GM18502 (cell line): ENCODE data around the gene SMIM1.
"Not testable (repeated sequence)": the region's sequence is repeated elsewhere in the genome, so short reads cannot be mapped to it uniquely, and the experiment has no call there.

Experiments used
- ATAC-seq: cut with Tn5 transposase; IDR thresholded peaks from one replicate; pipeline ENCODE4 v1.9.1; 2021; ENCODE audit warnings: mild to moderate bottlenecking; ENCODE audit not compliant: unreplicated experiment, poor library complexity

The SMIM1 gene, protein sequence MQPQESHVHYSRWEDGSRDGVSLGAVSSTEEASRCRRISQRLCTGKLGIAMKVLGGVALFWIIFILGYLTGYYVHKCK

DNA sequence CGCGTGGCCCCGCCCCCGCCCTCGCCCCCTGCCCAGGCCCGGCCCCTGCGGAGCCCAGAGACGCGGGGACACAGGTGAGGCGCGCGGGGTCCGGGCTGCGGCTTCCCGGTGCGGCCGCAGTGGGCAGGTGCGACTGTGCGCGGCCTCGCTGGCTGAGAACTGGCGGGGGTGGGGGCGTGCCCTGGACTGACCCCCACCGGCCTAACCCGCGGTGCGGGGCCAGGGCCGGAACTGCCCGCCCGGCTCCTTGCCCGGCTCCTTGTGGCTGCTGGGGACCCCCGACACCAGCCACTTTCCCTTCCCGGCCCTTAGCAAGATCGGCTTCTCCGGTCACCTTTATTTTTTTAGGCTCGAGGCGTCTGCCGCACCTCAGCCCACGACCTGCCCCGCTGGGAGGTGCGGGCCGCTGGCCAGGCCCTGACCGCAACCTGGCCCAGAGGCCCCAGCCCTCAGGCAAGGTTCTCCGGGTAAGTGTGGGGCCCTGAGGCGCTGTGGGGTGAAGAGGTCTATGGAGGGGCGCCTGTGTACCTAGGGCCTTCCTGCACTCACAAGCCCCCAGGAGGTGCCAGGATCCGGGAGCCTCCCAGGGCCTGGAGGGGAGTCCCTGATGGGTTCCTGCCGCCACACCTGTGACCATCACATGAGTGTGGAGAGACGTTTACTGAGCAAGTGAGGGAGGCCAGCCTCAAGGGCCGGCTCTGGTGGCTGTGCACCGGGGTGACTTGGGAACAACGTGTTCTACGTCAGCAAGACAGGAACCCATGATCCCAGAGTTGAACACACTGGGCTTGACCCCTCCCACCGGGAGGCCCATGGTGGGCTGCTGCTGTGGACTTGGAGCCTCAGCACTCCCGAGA lies at the start of gene SMIM1:
SMIM1 (plus strand) TSS at position 35 of the 857 bp plus-strand sequence. CDS start 2,625 bp downstream, outside the sequence.
- ATAC-seq: no peak

DNA sequence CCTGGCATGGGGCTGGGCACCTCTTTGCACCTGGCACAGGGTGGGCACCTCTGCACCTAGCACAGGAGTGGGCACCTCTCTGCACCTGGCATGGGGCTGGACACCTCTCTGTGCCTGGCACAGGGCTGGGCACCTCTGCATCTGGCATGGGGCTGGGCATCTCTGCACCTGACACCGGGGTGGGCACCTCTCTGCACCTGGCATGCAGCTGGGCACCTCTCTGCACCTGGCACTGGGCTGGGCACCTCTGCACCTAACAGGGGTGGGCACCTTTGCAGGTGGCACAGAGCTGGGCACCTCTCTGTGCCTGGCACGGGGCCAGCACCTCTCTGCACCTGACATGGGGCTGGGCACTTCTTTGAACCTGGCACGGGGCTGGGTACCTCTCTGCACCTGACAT lies 49.7 kb upstream of the SMIM1 start:
- no peak for ATAC-seq

DNA sequence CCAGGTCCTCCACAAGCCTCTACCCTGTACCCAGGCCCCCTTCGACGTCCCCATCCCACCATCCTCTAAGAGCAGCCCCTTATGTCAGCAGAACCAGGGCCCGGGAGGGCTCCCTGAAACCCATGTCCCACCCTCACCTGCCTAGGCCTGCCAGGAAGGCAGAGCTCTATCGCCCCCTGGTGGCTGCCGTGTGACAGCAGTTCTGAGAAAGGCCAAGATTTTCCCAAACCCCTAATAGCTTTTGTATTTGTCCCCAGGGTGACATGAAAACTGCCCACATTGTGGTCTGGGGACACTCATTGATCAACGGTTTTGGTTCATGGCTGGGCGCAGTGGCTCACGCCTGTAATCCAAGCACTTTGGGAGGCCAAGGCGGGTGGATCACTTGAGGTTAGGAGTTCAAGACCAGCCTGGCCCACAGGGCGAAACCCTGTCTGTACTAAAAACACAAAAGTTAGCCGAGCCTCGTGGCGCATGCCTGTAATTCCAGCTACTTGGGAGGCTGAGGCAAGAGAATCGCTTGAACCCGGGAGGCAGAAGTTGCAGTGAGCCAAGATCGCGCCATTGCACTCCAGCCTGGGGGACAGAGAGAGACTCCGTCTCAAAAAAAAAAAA lies 48.0 kb upstream of the SMIM1 start:
- not testable (repeated sequence) for ATAC-seq

DNA sequence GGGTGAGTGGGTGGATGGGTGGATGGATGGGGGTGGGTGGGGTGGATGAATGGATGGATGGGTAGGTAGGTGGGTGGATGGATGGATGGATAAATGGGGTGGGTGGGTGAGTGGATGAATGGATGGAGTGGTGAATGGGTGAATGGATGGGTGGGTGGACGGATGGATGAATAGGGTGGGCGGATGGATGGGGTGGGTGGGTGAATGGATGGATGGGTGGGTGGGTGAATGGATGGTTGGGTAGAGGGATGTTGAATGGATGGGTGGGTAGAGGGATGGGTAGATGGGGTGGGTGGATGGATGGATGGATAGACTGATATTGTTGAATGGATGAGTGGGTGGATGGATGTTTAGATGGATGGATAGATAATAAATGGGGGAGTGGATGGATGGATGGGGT lies 47.2 kb upstream of the SMIM1 start:
- no peak for ATAC-seq

DNA sequence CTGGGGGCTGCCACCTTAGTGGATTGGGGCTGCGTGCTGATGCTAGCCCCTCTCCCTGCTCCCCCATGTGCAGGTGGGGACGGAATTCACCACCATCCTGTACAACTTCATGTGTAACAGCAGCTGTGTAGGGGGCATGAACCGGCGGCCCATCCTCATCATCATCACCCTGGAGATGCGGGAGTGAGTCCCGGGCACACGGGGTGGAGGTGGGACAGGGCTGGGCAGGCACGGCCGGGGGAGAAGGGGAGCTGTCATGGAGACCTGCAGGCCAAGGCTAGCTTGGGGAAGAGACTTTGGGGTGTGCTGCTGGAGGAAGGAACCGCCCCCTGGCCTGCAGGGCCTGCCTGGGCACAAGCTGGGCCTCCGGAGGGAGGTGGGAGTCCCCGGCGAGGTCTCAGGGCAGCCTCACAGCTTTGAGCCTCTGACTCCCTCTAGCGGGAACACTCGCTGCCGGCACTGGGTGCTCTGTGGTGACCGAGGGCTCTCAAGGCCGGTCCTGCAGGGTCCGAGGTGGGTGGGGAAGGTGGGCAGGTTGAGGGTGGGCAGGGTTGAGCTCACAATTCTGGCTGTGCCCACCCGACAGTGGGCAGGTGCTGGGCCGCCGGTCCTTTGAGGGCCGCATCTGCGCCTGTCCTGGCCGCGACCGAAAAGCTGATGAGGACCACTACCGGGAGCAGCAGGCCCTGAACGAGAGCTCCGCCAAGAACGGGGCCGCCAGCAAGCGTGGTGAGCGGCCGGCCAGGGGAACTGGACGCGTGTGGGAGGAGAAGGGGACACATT lies 45.3 kb upstream of the SMIM1 start:
- ATAC-seq: no peak

DNA sequence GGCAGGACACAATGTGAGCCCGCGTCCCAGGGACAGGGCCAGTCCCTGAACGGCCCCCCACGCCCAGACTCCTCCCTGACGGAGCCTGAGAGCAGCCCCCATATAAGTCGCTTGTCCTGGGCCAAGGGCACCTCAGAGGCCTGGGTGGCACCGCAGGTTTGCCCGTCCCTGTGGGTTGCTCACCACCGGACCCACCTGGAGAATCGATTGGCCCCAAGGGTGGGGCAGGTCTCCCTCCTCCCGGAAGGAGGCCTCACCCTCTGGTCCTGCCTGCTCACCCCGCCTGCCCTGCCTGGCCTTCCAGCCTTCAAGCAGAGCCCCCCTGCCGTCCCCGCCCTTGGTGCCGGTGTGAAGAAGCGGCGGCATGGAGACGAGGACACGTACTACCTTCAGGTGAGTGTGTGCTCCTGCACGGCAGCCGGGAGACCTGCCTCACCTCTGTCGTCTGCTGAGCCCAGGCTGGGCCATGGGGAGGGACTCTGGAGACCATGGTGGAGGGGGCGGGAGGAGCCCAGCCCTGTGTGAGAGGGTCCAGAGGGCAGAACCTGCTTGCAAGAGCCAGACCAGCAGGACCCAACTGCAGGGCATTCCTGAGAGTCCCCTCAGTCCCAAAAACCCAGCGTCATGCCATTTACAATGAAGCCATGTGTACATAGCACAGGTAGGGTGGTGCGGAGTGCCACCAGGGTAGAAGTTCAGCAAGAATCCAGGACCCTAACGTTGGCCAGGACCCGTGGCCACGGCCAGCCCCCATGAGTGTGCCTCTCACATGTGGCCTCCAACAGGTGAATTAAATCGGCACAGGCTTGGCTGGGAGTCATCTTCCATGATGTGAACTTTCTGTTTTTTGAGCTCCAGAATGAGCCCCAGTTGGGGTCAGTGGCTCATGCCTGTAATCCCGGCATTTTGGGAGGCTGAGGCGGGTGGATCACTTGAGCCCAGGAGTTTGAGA lies 44.4 kb upstream of the SMIM1 start:
- ATAC-seq: no peak

DNA sequence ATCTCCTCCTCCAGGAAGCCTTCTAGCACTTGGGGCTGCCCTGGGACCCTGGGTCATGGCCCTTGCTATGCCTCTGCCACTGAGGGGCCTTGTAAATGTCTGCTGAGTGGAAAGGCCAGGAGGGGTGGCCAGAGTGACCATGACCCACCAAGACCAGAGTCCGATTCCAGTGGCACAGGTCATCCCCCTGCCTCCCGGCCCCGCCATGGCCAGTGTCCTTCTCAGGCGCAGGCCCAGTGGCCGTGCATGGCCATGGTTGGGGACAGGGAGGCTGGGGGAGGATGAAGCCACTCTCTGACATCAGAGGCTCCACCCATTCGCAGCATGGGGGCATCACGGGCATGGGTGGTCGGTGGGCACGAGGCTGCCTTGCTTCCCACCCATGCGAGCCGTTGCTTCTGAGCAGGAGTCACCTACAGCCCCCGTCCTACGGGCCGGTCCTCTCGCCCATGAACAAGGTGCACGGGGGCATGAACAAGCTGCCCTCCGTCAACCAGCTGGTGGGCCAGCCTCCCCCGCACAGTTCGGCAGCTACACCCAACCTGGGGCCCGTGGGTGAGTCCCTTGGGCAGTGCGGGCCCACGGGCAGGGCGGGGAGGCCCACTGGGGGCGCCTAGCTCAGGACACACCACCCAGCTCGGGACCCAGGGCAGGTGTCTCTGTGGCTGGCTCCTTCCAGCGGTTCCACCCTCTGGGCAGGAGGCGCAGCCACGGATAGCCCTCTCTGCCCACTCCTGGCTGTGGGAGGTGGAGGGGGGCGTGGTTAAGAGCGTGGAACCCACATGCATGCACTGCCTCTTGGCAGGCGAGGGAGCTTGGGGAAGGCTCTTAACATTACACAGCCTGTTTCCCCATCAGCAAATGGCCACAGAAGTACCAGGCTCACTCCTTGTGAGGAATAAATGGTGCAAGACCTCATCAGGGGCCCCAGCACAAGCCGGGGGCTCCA lies 42.7 kb upstream of the SMIM1 start:
- no peak for ATAC-seq

DNA sequence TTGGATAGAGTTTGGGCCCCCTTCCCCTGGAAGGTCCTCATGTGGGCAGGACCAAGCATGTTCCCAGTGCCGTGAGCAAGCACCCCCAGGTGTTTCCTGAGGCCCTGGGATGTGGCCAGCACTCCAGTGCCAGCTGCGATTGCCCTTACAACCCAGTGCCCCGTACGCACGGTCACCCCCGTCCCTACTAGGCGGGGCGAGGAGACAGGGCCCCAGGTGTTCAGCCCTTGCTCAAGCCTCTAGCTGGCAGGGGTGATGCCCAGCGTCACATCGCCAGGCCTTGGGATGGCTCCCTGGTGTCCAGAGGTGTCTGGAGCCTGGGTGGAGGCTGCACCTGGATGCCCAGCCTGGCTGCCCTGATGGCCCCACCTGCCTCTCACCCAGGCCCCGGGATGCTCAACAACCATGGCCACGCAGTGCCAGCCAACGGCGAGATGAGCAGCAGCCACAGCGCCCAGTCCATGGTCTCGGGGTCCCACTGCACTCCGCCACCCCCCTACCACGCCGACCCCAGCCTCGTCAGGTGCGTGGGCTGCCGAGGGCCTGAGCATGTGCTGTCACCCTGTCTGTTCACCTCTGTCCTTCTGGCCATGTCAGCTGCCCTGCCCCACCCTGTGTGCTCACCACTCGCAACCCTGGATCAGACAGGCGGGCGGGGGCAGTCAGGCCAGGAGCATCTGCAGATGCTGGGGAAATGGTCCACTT lies 41.9 kb upstream of the SMIM1 start:
- no peak for ATAC-seq

DNA sequence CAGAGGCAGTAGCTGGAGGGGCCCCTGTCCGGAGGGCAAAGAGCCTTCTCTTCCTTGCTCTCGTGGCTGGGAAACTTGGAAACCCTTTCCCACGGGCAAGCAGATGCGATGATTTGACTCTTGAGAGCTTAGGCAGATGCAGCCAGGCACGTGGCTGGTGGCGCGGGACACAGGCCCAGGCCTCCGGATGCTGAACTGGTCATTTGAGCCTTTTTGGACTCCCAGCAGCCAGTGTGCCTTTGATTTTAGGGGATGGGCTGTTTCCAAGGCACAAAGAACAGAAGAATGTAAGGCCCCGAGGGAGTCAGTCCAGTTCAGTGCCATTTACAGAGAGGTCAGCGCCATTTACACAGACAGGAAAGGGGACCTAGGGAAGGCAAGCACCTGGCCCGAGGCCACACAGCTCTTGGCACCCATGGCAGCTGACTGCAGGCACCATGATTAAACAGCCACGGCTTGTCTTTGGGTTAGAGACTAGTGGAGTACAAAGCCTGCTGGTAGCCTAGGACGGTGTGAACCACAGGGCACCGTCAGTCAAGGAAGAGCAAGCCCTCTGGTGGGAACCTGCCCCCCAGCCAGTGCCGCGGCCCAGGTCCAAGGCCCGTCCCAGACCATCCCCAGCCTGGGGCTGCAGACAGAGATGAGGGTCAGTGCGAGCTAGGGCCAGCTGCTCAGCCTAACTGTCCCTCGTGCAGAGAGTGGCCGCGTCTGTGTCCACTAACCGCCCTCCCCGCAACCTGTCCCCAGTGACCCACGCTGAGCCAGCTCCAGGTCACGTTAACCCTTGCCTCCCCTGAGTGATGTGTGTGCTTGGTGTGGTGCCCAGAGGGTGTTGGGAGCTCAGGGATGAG lies 40.7 kb upstream of the SMIM1 start:
- no peak for ATAC-seq

DNA sequence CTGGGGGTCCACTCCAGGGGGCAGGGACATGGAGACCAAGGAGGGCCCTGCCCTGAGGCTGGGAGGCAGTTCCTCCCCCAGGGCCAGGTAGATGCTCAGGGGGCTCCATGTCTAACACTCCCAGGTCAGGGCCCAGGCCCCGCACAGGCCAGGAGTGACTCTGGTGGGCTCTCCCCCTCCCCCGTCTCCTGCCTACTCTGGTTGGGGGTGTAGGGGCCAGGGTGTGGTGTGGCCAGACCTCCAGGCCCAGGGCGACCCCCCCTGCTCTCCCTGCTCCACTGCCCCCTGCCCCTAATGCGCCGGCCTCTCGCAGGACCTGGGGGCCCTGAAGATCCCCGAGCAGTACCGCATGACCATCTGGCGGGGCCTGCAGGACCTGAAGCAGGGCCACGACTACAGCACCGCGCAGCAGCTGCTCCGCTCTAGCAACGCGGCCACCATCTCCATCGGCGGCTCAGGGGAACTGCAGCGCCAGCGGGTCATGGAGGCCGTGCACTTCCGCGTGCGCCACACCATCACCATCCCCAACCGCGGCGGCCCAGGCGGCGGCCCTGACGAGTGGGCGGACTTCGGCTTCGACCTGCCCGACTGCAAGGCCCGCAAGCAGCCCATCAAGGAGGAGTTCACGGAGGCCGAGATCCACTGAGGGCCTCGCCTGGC lies 40.0 kb upstream of the SMIM1 start:
- no peak for ATAC-seq

DNA sequence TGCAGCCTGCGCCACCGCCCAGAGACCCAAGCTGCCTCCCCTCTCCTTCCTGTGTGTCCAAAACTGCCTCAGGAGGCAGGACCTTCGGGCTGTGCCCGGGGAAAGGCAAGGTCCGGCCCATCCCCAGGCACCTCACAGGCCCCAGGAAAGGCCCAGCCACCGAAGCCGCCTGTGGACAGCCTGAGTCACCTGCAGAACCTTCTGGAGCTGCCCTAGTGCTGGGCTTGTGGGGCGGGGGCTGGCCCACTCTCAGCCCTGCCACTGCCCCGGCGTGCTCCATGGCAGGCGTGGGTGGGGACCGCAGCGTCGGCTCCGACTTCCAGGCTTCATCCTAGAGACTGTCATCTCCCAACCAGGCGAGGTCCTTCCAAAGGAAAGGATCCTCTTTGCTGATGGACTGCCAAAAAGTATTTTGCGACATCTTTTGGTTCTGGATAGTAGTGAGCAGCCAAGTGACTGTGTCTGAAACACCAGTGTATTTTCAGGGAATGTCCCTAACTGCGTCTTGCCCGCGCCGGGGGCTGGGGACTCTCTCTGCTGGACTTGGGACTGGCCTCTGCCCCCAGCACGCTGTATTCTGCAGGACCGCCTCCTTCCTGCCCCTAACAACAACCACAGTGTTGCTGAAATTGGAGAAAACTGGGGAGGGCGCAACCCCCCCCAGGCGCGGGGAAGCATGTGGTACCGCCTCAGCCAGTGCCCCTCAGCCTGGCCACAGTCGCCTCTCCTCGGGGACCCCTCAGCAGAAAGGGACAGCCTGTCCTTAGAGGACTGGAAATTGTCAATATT lies 39.3 kb upstream of the SMIM1 start:
- ATAC-seq: no peak

DNA sequence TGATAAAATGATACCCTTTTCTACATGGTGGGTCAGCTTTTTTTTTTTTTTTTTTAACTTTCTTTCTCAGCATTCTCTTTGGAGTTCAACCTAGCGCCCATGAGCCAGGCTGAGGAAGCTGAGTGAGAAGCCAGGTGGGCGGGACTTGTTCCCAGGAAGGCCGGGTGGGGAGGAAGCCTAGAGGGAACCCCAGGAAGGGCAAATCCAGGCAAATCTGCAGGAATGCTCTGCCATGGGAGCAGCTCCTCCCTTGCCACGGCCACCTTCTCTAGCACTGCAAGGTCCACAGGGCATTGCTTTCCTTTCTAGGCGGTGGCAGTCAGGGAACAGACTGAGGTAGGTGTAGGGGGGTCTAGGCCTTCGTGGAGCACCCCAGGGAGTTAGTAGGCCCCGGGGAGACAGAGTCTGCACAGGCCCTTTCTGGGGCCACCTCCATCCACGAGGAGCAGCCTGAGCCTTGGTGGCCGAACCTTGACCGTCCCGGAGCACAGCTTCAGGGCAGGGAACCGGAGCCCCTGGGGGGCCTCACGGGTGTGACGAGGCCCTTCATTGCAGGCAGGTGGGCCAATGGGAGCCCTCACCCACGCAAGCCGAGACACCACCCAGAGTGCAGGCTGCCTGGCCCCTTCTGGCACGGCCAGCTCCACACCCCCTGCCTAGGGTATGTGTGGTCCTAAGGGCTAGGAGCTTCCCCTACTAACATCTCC lies 38.5 kb upstream of the SMIM1 start:
- no peak for ATAC-seq

DNA sequence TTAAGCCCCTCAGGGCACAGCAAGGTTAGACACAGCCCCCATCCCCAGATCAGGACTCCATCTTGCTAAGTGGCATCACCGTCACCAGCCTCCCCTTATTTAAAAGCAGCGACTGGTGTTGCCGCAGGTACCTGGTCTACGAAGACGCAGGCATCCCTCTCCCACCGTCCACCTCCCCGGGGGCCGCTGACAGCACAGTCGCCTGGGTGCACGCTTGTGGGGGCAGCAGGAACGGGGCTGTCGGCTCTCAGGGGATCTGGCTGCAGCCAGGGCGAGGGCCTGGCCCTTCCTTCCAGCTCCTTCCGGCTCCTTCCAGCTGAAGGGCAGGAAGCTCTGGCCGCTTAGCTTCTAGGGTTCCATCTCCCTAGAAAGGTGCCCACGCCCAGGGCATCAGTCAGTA lies 37.9 kb upstream of the SMIM1 start:
- no peak for ATAC-seq

DNA sequence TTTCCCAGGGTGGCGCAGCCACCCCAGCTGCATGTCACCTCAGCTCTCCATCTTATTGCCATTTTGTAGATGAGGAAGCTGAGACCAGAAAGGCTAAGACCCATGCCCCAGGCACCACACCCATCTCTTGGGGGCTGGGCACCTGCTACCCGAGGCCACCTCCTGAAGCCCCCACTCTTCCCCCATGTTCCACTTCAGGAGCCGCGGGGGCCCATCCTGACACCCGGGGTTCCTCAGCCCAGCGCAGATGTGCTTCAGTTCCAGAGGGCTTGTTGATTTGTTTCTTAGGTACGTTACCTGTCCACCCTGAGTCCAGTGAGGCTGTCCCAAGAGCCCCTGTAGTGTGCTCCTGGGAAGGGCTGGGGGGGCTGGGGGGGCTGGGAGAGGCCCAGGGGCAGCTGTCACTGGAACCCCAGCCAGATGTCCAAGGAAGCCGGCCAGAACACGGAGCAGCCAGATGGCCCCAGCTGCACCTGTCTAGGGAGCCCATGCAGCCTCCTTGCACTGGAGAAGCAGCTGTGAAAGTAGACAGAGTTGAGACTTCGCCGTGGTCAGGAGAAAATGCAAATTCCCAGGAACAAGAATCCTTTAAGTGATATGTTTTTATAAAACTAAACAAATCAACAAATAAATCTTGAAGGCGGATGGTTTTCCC lies 37.4 kb upstream of the SMIM1 start:
- ATAC-seq: no peak

DNA sequence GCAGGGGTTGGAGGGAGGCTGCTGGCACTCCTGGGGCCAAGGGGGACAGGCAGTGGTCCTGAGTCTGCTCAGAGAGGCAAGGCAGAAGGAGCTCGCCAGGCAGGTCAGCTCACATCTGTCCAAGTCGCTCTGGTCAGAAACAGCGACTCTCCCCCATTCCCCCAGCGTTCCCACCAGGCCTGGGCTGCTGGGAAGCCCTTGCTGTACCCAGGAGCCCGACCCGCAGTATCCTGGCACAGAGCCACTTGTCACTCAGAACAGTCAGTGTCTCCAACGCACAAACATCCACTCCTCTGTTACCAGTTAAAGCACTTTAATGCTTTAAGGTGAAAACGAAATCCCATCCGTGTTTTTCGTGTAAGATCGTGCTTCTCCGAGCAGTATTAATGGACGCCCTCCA lies 36.9 kb upstream of the SMIM1 start:
- no peak for ATAC-seq
